ENCODE measurements around the gene EPB41L4B.

The EPB41L4B gene

GRCh38 chr9:109212768-109213167 lies 108.1 kb downstream of the EPB41L4B start:
- Mint-ChIP-seq H3K36me3 (no peaks in the 10 kb centered on the region), H3K4me1 (ENCODE audit: low read depth) (no peaks in the 10 kb centered on the region), H3K27ac (no peak overlapping the region), H3K4me3 (no peak overlapping the region), H3K9me3 (ENCODE audit: low read depth) (no peaks in the 10 kb centered on the region), H3K27me3 (peaks cover 14% of the 10 kb centered on the region)

GRCh38 chr9:109206670-109207069 lies 114.2 kb downstream of the EPB41L4B start:
- Mint-ChIP-seq H3K4me1 (ENCODE audit: low read depth) (no peaks in the 10 kb centered on the region), H3K9me3 (ENCODE audit: low read depth) (no peaks in the 10 kb centered on the region), H3K36me3 (no peaks in the 10 kb centered on the region), H3K4me3 (no peak overlapping the region), H3K27me3 (peaks cover 4% of the 10 kb centered on the region), H3K27ac (no peak overlapping the region)

GRCh38 chr9:109205526-109205925 lies 115.3 kb downstream of the EPB41L4B start:
- H3K27me3 Mint-ChIP-seq: peaks cover 4% of the 10 kb centered on the region

GRCh38 chr9:109203761-109204360 lies 117.0 kb downstream of the EPB41L4B start:
- Mint-ChIP-seq H3K36me3 (no peaks in the 10 kb centered on the region), H3K4me3 (no peak overlapping the region), H3K4me1 (ENCODE audit: low read depth) (no peaks in the 10 kb centered on the region), H3K9me3 (ENCODE audit: low read depth) (no peaks in the 10 kb centered on the region), H3K27ac (no peak overlapping the region), H3K27me3 (peaks cover 6% of the 10 kb centered on the region)

More at GRCh38 chr9:109205526-109205925, 115.3 kb downstream of the EPB41L4B start:
- Mint-ChIP-seq H3K4me3 (no peak overlapping the region), H3K36me3 (no peaks in the 10 kb centered on the region), H3K9me3 (ENCODE audit: low read depth) (no peaks in the 10 kb centered on the region), H3K4me1 (ENCODE audit: low read depth) (no peaks in the 10 kb centered on the region), H3K27ac (no peak overlapping the region)

GRCh38 chr9:109199676-109200075 lies 121.2 kb downstream of the EPB41L4B start:
- Mint-ChIP-seq H3K4me3 (no peak overlapping the region), H3K36me3 (no peaks in the 10 kb centered on the region), H3K4me1 (ENCODE audit: low read depth) (no peaks in the 10 kb centered on the region), H3K9me3 (ENCODE audit: low read depth) (no peaks in the 10 kb centered on the region), H3K27me3 (peaks cover 2% of the 10 kb centered on the region), H3K27ac (no peak overlapping the region)

GRCh38 chr9:109198736-109199382 lies 122.0 kb downstream of the EPB41L4B start:
- Mint-ChIP-seq H3K27me3 (peaks cover 2% of the 10 kb centered on the region), H3K4me3 (no peak overlapping the region), H3K4me1 (ENCODE audit: low read depth) (no peaks in the 10 kb centered on the region), H3K27ac (no peak overlapping the region), H3K36me3 (no peaks in the 10 kb centered on the region), H3K9me3 (ENCODE audit: low read depth) (no peaks in the 10 kb centered on the region)

- H3K9me3 Mint-ChIP-seq (ENCODE audit: low read depth): no peaks in the 10 kb centered on the region
- H3K27ac Mint-ChIP-seq: no peak overlapping the region
- no peaks in the 10 kb centered on the region for H3K4me1 Mint-ChIP-seq (ENCODE audit: low read depth)
- no peaks in the 10 kb centered on the region for H3K36me3 Mint-ChIP-seq
- H3K27me3 Mint-ChIP-seq: no peaks in the 10 kb centered on the region
- no peak overlapping the region for H3K4me3 Mint-ChIP-seq
These were observed 126.8 kb downstream of the EPB41L4B start for GRCh38 chr9:109193974-109194556.

- H3K9me3 Mint-ChIP-seq (ENCODE audit: low read depth): no peaks in the 10 kb centered on the region
- no peaks in the 10 kb centered on the region for H3K27me3 Mint-ChIP-seq
- H3K36me3 Mint-ChIP-seq: no peaks in the 10 kb centered on the region
- H3K27ac Mint-ChIP-seq: no peak overlapping the region
- H3K4me3 Mint-ChIP-seq: no peak overlapping the region
- no peaks in the 10 kb centered on the region for H3K4me1 Mint-ChIP-seq (ENCODE audit: low read depth)
These were observed 128.0 kb downstream of the EPB41L4B start for GRCh38 chr9:109192732-109193361.

GRCh38 chr9:109191746-109192145 lies 129.1 kb downstream of the EPB41L4B start:
- H3K27ac Mint-ChIP-seq: no peak overlapping the region
- no peak overlapping the region for H3K4me3 Mint-ChIP-seq
- no peaks in the 10 kb centered on the region for H3K4me1 Mint-ChIP-seq (ENCODE audit: low read depth)
- no peaks in the 10 kb centered on the region for H3K9me3 Mint-ChIP-seq (ENCODE audit: low read depth)
- H3K36me3 Mint-ChIP-seq: no peaks in the 10 kb centered on the region
- no peaks in the 10 kb centered on the region for H3K27me3 Mint-ChIP-seq

GRCh38 chr9:109190151-109190550 lies 130.7 kb downstream of the EPB41L4B start:
- Mint-ChIP-seq H3K9me3 (ENCODE audit: low read depth) (no peaks in the 10 kb centered on the region), H3K27ac (no peak overlapping the region), H3K27me3 (no peaks in the 10 kb centered on the region), H3K4me3 (no peak overlapping the region), H3K4me1 (ENCODE audit: low read depth) (no peaks in the 10 kb centered on the region), H3K36me3 (no peaks in the 10 kb centered on the region)

GRCh38 chr9:109186857-109187520 lies 133.9 kb downstream of the EPB41L4B start:
- Mint-ChIP-seq H3K4me1 (ENCODE audit: low read depth) (no peaks in the 10 kb centered on the region), H3K9me3 (ENCODE audit: low read depth) (no peaks in the 10 kb centered on the region), H3K36me3 (no peaks in the 10 kb centered on the region), H3K27me3 (no peaks in the 10 kb centered on the region), H3K4me3 (no peak overlapping the region), H3K27ac (no peak overlapping the region)

GRCh38 chr9:109182940-109183798 lies 137.7 kb downstream of the EPB41L4B start:
- H3K27me3 Mint-ChIP-seq: no peaks in the 10 kb centered on the region
- H3K36me3 Mint-ChIP-seq: no peaks in the 10 kb centered on the region
- peaks cover 8% of the 10 kb centered on the region for H3K4me1 Mint-ChIP-seq (ENCODE audit: low read depth)
- H3K4me3 Mint-ChIP-seq: no peak overlapping the region
- H3K27ac Mint-ChIP-seq: no peak overlapping the region
- H3K9me3 Mint-ChIP-seq (ENCODE audit: low read depth): no peaks in the 10 kb centered on the region

GRCh38 chr9:109182550-109182939 lies 138.3 kb downstream of the EPB41L4B start:
- Mint-ChIP-seq H3K4me1 (ENCODE audit: low read depth) (peaks cover 8% of the 10 kb centered on the region), H3K27me3 (no peaks in the 10 kb centered on the region), H3K4me3 (no peak overlapping the region), H3K9me3 (ENCODE audit: low read depth) (no peaks in the 10 kb centered on the region), H3K36me3 (no peaks in the 10 kb centered on the region), H3K27ac (no peak overlapping the region)

- Mint-ChIP-seq H3K36me3 (no peaks in the 10 kb centered on the region), H3K9me3 (ENCODE audit: low read depth) (no peaks in the 10 kb centered on the region), H3K4me3 (no peak overlapping the region), H3K27ac (no peak overlapping the region), H3K4me1 (ENCODE audit: low read depth) (peaks cover 8% of the 10 kb centered on the region), H3K27me3 (no peaks in the 10 kb centered on the region)
These were observed 139.6 kb downstream of the EPB41L4B start for GRCh38 chr9:109181284-109181683.
